NCI-H187 (cell line): Measurements from ENCODE around the gene SMAP1.

Source experiments
- DNase-seq, 2 experiments: peaks; one replicate each; lab custom pipeline; 2025; lab: John Stamatoyannopoulos, UW

The SMAP1 gene

GRCh38 chr6:70894001-70894400, 226.3 kb downstream of the SMAP1 start:
- DNase-seq: no peak

GRCh38 chr6:70900047-70900446, 232.4 kb downstream of the SMAP1 start:
- no peak for DNase-seq

- DNase-seq: no peak
Observed at GRCh38 chr6:70901324-70901723, 233.6 kb downstream of the SMAP1 start.

DNA sequence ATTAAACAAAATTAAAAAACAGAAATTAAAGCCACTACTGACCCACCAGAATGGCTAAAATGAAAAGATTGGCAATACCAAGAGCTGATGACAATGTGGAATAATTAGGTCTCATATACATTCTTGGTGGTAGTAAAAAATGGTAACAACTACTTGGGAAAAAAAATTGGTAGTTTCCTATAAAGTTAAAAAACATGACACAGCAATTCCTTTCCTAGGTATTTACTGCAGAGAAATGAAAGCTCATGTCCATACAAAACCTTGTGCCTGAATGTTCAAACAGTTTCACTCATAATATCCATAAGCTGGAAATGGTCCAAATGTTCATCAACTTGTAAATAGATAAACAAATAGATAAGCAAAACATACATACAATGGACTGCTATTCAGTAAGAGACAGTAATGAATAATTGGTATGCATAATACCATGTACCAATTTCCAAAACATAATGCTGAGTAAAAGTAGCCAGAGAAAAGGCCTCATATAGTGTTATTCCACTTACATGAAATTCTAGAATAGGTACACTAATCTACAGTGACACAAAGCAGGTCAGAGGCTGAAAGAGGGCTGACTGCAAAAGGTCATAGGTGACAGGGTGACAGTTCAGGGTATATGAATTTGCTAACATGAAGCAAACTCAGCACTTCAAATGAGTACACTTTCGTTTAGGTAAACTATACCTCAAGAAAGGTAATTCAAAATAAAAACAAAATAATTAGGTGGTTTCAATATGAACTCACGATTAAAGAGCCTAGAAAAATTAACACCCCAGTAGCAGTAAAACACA, 236.2 kb downstream of the SMAP1 start:
- no peak for DNase-seq

DNA sequence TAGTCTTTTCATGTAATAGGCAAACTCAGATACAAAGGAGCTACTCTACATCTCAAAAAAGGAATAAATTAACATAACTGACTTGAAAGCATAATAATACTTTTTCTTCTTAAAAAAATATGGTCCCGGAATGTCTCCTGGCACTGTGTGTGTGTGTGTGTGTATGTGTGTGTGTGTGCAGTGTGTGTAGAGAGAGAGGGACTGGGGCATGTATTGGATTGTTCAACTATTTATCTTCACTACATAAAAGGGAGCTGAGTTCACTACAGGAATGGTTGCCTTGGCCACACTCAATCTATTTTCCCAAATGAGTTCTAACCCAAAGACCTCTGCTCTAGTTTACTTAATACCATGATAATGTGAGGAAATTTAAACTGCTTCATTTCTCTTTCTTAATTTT, 238.1 kb downstream of the SMAP1 start:
- no peak for DNase-seq
